ENCODE measurements around the gene GRM4.

- TF ChIP-seq CTCF (IDR thresholded peaks at IDR 0.05): no peak
- TF ChIP-seq POLR2A (IDR thresholded peaks at IDR 0.05): no peak
These were observed 4.0 kb upstream of the GRM4 start for GRCh38 chr6:34149831-34150400.

Data from Peyer's patch (tissue), 4 donors.